ENCODE measurements around the gene DCXR. TPM values are rescaled to one million over a fixed set of nuclear protein-coding genes. Genes with fewer than 3 reads are reported as not detected.

The DCXR gene
- polyA plus RNA-seq, 4 donors = 75.7 to 111 (median 91.6) TPM

GRCh38 chr17:82028246-82028645 is 9.3 kb downstream of the DCXR start:
- DNase-seq (ENCODE audit: low read depth in 4 of 4, low spot score in 3 of 4) = no peak

GRCh38 chr17:82025401-82026107 is 11.9 kb downstream of the DCXR start:
- DNase-seq (ENCODE audit: low read depth in 4 of 4, low spot score in 3 of 4) = no peak

GRCh38 chr17:82024859-82025258 is 12.6 kb downstream of the DCXR start:
- DNase-seq (ENCODE audit: low read depth in 4 of 4, low spot score in 3 of 4) = no peak

DNA sequence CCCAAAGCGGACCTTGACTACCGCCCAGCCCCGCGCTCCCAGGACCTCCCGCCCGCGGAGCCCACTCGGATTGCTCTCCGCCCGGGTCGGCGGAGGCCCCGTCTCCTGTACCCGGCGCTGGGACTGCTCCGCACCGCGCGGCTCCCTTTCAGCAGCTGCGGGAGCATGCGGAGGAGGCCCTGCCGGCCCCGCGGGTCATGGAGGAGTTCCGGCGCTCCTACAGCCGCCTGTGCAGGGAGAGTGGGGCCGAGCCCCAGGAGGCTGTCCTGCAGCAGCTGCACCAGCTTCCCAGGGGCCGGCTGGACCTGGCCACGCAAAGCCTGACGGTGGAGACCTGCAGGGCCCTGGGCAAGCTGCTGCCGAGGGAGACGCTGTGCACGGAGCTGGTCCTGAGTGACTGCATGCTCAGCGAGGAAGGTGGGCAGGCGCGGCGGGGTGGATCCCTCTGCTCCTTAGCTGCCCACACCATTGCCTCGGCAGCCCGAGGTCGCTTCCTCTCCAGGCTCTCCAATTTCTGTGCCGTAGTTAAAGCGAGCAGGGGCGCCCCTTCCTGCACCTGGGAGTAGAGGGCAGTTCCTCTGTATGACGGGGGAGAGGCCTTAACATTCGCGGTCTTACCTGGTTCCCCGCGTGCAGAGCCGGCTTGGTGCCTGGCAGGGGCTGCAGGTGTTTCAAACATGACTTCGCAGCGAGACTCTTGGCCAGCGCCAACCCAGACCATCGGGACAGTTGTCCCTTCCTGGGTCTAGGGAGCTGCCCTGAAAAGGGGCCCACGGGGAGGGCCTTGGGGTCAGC is 13.9 kb downstream of the DCXR start:
- DNase-seq (ENCODE audit: low read depth in 4 of 4, low spot score in 3 of 4) = no peak

DNA sequence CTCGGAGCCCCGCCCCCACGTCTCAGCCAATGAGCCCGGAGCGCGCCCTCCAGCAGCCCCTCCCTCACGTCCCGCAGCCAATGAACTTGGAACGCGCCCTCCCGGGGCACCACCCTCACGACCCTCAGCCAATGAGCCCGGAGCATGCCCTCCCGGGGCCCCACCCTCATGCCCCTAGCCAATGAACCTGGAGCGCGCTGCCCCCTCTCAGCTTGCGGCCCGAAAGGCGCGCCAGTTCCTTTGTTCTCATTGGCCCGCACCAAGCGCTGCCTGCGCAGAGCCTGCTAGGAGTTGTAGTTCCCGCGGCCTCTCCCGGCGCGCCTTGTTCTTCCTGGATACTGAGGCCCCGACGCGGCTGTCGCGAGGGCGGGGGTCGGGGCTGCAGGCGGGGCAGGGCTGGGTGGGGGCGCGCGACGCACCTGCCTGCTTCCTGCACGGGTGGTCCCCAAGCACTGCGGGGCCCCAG is 14.5 kb downstream of the DCXR start, which contains the start of gene LRRC45:
Gene LRRC45, plus strand, starts transcription at position 325 of the 466 bp plus-strand sequence. CDS start 339 bp downstream, outside the sequence.
- DNase-seq (ENCODE audit: low read depth in 4 of 4, low spot score in 3 of 4) = peak; percentile 93 to 98 (median 98)

DNA sequence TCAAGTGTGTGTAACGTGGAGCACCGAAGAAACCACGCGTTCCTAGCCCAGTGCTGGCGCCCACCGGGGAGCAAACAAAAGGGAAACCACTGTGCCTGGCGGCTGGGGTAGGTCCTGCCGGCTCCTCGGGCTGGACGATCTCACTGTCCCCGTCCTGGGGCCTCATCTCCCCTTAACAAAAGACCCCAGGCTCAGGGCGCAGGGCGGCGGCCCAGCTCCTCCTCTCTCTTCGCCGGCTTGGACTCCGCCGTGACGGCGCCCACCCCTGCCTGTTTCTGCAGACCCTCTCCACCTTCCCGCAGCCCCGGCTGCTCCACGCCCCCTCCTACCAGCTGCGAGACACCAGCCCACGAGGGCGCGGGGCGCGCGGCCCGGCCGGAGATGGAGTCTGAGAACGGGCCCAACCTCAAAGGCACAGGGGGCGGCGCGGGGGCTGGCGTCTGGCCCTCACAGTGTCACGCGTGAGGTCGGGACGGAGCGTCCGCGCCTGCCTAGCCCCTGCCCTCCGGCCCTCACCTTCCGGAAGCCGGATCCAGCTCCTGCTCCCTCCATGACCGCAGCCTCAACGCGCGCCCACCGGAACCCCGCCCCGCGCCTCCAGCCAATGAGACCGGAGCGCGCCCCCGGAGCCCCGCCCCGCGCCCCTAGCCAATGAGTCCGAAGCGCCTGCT is 15.1 kb downstream of the DCXR start, which contains the start of gene CENPX:
Gene CENPX, minus strand, starts transcription at position 569 of the 671 bp plus-strand sequence. Its CDS starts 17 bp downstream, at position 552.
- DNase-seq (ENCODE audit: low read depth in 4 of 4, low spot score in 3 of 4) = no peak

GRCh38 chr17:82021900-82022309 is 15.6 kb downstream of the DCXR start:
- DNase-seq (ENCODE audit: low read depth in 4 of 4, low spot score in 3 of 4) = no peak

- no peak for DNase-seq (ENCODE audit: low read depth in 4 of 4, low spot score in 3 of 4)
Observed at GRCh38 chr17:82021107-82021899, 16.2 kb downstream of the DCXR start.

- DNase-seq (ENCODE audit: low read depth in 4 of 4, low spot score in 3 of 4) = no peak
Observed at GRCh38 chr17:82020572-82021106, 16.9 kb downstream of the DCXR start.

DNA sequence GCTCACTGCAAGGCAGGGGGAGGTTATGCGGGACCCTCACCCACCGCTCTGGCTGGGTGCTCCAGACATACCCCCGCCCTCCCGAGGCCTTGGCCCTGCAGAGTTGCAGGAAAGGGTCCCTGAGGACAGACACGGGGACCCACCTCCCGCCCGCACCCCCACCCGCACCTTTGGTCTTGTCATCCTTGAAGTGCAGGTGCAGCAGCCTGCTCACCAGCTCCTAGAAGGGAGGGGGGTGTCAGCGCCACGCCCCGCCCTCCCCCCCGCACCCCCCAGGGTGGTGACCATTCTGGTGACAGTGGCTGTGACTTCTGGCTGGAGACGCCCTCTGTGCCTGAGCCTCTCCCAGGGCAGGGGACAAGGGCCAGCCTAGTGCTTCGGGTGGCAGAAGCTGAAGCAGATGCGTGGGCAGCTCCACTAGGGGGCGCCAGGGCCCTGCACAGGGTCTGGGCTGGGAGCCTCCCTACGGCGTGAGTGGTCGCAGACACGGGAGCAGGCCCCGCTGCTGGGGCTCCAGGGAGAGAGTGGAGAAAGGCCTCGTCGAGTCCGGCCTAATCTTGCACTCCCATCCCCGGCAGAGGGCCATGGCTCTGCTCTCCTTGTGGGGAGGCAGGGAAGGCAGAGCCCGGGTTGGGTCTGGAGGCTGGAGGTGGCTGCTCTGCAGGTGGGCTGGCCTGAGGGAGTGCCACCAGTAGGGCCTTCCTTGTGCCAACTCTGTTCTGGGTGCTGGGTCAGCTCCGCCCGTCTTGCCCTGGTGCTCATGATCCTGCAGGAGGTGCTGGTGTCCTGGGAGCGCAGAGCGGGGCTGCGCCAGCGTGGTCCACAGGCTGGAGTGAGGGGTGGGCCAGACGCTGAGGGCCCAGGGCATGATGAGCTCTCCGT is 17.6 kb downstream of the DCXR start:
- DNase-seq (ENCODE audit: low read depth in 4 of 4, low spot score in 3 of 4) = no peak

GRCh38 chr17:82018989-82019689 is 18.4 kb downstream of the DCXR start:
- no peak for DNase-seq (ENCODE audit: low read depth in 4 of 4, low spot score in 3 of 4)

DNA sequence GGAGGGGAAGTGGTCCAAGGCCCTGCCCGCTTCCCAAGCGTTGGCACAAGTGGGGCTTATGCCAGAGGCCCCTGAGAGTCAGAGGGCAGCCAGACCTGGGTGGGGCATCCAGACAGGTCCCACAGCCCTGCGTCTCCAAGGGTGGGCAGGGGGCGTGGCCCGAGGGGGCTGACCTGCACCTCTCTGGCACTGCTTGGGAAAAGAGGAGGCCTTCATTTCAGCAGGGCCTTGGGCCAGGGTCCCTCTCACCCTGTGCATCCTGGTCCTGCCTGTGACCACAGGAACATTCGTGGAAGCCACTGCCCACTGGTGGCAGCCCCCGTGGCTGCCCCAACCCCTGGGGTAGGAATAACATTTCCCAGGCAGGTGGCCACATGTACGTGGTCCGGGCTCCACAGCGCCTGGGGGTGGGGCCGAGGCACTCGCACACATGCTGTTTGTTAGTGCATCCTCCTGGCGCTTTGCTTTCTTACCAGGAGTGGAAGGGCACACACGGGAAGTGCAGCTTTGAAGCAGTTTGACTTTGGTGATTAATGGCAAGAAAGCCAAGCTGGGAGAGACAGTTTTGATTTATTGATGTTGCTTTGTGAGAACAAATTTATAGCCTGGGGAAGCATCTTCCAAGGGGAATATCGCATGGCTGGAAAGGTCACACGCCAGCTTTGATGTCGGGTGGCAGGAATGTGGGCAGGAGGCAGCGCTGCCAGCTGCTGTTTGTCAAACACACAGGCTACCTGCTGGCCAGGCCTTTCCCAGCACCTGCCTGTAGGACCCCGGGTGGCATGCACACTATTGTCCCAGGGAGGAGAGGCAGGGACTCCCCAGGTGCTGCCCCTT is 19.1 kb downstream of the DCXR start:
- DNase-seq (ENCODE audit: low read depth in 4 of 4, low spot score in 3 of 4) = no peak

GRCh38 chr17:82017612-82018151 is 19.8 kb downstream of the DCXR start:
- DNase-seq (ENCODE audit: low read depth in 4 of 4, low spot score in 3 of 4) = no peak

DNA sequence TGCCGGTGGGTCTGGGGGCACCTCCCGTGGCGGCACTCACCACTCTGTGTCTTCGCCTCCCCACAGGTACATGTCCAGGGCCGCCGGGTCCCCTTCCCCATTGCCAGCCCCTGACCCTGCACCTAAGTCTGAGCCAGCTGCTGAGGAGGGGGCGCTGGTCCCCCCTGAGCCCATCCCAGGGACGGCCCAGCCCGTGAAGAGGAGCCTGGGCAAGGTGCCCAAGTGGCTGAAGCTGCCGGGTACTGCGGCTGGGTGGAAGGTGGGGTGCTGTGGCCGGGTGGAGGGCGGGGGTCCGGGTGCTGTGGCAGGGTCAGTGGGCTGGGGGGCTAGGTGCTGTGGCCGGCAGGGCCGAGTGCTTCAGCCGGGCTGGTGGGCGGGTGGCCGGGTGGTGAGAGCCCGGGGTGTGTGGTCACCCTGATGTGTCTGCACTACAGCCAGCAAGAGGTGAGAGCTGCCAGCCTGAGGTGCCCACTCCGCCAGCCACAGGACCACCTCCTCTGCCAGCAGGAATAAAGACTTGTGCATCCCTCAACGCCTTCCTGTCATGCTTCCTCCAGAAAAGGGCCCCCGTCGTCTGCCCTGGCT is 20.5 kb downstream of the DCXR start:
- no peak for DNase-seq (ENCODE audit: low read depth in 4 of 4, low spot score in 3 of 4)

DNA sequence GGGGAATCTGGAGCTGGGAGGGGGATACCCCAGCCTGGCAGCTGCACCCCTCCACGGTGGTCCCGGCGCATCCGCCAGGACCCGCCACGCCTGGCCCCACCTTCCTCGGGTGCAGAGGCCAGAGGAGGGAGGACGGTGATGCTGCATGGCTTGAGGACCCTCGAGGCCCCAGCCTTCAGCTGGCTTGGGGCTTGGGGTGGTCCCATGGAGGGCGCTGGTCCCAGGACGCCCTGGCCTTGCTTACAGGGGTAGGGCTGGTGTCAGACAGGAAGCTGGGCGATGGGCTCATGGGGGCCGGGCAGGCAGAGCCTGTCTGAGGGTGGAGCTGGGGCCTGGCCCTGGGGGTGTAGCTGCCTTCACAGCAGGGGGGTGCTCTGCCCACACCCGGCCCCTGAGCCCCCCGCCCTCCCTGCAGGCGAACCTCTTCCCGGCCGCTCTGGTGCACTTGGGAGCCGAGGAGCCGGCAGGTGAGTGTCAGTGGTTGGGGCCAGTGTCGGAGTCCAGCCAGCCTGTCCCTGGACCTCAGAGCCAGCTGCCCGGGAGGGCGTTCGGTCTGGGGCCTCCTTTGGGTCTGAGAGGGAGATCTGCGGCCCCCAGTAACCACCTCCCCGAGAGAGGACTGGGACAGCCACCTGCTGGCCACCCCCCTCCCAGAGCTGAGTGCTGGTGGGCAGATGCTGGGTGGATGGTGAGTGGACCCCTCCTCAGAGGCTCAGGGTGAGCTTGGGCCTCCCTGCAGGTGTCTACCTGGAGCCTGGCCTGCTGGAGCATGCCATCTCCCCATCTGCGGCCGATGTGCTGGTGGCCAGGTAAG is 21.2 kb downstream of the DCXR start:
- no peak for DNase-seq (ENCODE audit: low read depth in 4 of 4, low spot score in 3 of 4)

Data from right renal pelvis (tissue), 4 donors.